ENCODE measurements around the gene PEAR1. TPM values are rescaled to one million over a fixed set of nuclear protein-coding genes. Genes with fewer than 3 reads are reported as not detected.
"Not testable (repeated sequence)": the region's sequence is repeated elsewhere in the genome, so short reads cannot be mapped to it uniquely, and the experiment has no call there.

Gene PEAR1
- polyA plus RNA-seq, 3 donors = 17.8 to 22.3 (median 22.1) TPM

- DNase-seq = no peak
Observed at GRCh38 chr1:156913809-156914387, 20.4 kb downstream of the PEAR1 start.

GRCh38 chr1:156914440-156914856 lies 20.9 kb downstream of the PEAR1 start:
- DNase-seq = no peak

DNA sequence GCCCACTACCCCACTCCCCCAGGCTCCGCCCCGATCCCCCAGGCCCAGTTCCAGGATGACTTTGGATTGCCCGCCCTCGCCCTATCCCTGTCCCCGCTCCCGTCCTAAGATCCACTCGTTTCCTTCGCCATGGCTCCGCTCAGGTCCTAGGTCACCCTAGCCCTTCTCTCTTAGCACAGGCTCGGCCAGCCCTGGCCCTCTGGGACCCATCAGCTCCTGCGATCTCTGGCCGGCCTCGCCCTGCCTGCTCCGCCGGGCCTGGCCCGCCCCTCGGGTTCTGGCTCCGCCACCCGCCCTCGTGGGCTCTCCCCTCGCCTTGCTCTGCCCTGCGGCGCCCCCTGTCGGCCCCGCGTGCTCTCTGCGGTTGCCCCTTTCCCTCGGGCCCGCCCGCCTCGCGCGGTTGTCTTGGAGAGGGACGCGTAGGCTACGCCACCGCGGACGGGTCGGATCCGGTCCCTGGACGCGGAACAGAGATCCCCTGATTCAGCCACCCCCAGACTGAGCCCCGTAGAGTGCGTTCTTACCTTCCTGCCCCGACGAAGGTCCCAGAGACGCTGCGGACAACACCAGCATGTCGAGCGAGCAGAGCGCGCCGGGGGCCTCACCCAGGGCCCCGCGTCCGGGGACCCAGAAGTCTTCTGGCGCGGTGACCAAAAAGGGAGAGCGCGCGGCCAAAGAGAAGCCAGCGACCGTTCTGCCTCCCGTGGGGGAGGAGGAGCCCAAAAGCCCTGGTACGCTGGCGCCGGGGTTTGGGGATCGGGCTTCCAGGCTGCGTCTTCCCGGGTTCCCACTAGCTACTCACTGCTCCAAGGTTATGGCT lies 26.9 kb downstream of the PEAR1 start, which contains the start of gene LRRC71:
TSS of gene LRRC71 (plus strand) at position 400 of the 820 bp plus-strand sequence. CDS start at position 572, 172 bp downstream.
- DNase-seq = peak; percentile 82

DNA sequence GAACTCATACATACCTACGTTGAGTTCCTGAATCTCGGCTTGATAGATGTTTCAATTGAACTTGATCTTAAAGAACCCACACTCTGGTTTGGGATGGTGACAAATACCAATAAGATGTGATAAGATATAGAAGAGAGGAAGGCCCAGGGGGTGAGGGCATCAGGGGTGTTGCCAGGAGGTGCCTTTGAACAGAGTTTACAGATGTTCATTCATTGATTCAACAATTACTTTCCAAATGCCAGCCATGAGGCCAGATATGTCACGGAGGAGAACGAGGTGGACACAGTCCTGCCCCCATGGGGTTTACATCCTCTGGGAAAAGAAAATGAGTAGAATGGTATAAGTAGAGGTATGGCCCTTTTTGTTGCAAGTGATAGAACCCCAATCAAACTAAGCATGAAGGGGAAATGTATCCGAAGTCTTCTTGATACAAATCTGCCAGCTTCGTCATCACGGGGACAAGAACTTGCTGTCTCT lies 27.6 kb downstream of the PEAR1 start:
- DNase-seq = no peak

DNA sequence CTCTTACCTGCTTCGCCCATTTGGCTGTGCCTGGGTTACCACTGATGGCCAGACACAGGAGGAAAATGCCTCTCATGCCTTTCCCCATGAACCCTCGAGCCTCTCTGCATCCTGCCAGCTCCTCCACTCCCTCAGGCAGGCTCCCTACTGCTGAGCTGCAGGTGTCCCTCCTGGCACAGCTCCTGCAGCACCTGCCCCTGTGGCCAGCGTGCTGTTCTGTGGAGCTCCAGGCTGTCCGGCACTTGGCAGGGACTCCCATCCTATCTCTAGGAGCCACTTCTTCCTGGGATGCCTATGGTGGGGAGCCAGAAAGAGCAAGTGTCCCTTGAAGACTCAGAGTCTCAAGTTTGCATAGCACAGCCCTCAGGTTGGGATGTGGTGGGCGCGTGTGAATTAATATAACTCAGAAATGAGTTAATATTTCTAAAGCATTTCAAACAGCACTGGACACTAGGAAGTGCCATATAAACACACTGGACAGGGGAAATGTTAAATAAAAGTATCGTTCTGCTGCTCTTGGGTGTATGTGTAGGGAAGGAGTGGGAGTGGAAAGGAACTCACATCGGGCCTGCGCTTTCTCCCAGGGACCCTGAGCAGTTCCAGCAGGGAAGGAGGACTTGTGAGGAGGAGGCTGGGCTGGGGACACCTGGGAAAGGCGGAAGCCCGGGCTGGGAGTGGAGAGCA lies 29.6 kb downstream of the PEAR1 start:
- no peak for DNase-seq

DNA sequence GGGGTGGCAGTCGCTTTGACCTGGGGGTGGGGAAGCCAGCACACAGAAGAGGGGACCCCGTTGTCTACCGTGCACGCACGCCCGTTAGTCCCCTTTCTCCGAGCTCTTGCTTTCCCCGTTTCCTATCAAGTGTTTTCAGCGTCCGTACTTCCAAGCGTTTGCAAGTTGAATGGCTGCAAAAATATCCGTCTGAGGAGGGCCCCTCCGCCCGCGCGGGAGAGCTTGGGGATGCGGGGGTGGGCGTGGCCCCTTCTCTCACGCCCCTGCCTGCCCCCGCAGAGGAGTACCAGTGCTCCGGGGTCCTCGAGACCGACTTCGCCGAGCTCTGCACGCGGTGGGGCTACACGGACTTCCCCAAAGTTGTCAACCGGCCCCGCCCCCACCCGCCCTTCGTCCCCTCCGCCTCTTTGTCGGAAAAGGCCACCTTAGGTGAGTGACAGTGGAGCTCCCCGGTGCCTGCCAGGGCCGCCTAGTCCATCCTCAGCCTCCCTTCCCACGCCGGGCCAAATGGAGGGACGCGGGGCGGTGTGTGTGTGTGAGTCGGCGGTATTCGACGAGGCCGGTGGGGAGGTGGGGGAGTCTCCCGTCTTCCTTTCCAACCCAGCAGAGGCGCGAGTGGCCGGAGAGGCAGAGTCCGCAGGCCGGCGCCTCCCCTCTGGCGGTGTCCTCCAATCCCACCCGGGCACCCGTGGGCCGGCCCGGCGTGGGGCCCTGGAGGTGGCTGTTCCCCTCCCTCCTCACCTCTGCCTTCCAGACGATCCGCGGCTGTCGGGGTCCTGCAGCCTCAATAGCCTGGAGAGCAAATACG lies 30.4 kb downstream of the PEAR1 start:
- no peak for DNase-seq

- DNase-seq = no peak
Observed at GRCh38 chr1:156924478-156925153, 31.1 kb downstream of the PEAR1 start.

DNA sequence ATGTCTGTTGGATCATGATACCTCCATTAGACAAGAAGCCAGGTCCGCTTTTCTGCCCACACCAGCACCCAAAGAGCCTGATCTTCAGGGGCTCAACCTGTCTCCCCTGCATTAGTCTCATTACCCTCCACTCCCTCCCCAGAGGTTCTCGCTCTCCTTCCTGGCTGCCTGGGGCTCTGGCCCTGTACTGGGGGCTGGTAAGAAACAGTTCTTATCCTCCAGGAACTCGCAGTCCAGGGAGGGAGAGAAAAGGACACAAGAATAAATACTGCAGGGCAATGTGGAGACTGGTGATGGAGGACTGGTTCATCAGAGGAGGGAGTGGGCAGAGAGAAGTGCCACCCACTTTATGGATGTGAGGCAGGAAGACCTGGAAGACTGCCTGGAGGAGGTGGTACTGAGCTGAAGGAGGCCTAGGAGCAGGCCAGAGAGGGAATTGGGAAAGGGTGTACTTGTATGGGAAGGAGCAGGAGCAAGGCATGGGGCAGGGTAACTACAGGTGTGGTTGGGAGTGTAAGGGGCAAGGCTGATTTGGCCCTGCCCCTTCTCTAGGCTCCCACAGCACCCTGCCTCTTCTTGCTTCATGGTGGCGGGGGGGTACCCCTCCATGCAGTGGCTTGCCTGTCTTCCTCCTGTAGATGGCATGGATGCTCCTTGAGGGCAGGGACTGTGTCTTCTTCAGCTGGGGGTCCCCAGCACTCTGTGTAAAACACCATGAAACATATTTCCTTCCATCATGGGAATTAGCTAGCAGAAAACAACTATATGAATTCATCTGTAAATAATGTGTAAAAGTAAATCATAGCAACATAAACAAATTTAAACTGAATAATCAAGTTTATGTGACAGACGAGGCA lies 31.9 kb downstream of the PEAR1 start:
- no peak for DNase-seq

- no peak for DNase-seq
Observed at GRCh38 chr1:156926175-156926574, 32.7 kb downstream of the PEAR1 start.

- DNase-seq = not testable (repeated sequence)
Observed at GRCh38 chr1:156926695-156927094, 33.2 kb downstream of the PEAR1 start.

DNA sequence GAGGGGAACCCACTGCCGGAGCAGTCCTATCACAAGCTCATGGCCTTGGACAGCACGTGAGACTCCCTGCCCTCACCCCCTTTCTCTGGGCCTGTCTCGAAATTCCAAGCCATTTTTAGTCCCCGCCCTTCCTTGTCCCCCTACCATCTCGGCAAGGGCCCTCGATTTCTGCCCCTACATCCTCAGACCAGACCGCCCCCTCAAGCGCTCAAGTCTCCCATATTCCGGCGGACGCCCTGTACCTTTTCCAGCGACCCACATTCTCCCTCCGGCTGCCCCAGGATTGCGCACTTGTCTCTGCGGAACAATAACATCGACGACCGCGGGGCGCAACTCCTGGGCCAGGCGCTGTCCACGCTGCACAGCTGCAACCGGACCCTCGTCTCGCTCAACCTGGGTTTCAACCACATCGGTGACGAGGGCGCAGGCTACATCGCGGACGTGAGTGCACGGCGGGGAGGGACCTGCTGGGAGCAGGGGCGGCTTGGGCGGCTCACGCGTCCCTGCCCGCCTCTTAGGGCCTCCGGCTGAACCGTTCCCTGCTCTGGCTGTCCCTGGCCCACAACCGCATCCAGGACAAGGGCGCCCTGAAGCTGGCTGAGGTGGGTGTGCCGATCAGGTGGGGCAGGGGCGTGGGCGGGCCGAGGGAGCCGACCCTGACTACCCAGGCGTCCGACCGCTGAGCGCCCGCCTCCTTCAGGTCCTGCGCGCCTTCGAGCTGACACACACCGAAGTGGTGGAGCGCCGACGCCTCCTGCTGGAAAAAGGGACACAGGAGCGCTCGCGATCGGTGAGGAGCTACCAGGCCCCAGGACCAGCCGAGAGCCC lies 33.9 kb downstream of the PEAR1 start:
- peak; percentile 76 for DNase-seq

GRCh38 chr1:156928043-156928602 lies 34.6 kb downstream of the PEAR1 start:
- DNase-seq = no peak

DNA sequence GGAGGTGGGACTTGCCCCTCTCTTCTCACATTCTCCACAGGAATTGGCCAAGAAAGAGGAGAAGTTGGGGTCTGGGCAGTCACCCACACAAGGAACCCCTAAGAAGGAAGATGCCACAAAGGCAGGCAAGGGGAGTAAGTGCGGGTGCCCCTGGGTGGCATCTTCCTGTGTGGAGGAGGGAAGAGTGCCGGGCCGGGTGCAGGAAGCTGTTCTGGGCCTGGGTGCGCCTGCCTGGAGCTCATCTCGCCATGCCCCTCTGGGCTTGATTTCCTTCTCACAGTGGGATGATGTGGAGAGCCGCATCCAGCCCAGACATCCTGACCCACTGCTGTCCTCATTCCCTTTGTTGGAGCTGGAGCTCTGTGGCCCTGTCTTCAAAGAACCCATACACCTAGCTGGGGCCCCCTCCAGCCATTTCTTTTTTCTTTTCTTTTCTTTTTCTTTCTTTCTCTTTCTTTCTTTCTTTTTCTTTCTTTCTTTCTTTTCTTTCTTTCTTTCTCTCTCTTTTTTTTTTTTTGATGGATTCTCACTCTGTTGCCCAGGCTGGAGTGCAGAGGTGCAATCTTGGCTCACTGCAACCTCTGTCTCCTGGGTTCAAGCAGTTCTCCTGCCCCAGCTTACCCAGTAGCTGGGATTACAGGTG lies 36.2 kb downstream of the PEAR1 start:
- DNase-seq = no peak

DNA sequence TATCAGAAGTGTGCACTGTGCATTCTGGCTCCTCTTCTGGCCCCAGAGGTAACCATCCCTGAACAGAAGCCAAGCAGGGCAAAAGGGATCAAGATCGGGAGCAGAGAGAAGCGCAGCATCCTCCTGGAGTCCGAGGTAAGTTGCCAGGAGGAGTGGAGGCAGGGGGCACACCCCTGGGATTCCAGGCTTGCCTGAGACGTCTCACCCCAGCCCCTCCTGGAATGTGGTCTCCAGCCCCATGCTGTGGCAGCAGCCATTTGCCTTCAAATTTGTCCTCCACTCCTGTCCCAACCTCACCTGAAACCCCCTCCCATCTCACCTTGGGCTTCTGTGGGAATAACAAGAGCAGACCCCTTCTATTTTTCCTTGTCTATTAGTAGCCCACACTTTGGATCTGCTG lies 37.0 kb downstream of the PEAR1 start:
- no peak for DNase-seq

DNA sequence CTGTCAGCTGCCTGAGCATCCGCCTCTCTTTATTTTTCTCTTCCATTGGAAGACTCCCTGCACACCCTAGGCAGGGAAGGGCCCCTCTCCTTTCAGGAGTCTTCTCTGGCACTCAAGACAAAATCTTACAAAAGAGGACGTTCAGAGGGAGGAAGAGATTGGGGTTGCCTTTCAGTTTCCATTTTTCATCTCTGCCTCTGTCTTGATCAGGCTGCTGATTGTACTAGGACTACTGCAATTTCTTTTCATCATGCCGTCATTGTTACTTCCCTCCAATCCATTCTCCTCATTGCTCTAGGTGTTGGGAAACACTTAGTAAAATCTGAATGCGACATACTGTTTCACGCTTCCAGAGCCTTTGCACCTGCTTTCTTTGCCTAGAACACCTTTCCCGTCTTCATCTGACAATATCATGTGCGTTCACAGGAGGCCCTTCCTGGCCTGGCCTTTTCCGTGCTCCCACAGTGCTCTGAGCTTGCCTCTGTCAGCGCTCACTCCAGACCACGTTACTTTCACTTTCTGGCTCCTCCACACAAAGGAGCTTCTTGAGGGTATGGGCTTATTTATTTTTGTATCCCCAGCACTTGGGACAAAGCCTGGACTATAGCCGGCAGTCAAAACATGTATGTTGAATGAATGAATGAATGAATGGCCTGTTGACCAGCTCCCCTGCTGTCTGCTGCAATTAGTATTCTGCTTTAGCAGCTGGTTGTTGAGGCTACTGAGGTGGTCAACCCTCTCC lies 37.9 kb downstream of the PEAR1 start:
- no peak for DNase-seq

DNA sequence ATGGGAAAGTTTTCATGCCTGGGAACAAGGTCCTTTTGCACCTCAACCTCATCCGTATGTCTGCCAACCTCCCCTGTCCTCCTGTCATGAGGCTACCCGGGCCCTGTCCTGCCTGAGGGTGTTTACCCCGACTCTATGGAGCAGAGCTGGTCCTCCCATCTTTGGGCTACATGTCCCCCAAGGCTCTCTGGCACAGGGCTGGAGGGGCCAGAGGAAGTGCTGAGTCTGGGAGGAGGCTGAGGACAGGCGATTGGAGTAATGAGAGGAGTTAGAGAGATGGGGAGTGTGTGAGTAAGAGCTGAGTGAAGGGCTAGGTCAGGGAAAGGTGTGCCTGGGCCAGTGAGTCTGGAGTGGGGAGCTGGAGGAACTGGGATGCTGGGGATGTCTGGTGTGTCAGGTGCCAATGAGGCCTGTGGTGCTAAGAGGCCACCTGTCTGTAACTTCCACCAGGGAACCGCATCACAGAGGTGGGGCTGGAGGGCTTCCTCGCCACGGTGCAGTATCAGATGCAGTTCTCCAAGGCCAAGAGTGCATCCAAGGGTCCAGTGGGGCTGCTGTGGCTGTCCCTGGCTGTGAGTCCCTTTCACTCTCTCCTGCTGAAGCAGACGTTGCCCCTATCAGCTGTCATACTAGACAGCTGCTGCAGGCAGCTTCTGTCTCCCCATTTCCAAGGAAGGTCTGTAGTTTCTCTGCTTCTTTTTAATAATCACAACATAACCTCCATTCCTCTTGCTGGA lies 38.6 kb downstream of the PEAR1 start:
- DNase-seq = no peak

- no peak for DNase-seq
Observed at GRCh38 chr1:156933136-156933535, 39.6 kb downstream of the PEAR1 start.
